SK-N-SH treated with all-trans-retinoic acid at 6 μM for 48 hours (cell line): ENCODE data around the gene GRM4.

Experiments
- RARB ChIP-seq: fragments of 250-450 bp; sonication (Bioruptor Pico); IDR thresholded peaks from 2 replicates; pipeline ENCODE4 v1.8.0; 2021; ENCODE audit warnings: mild to moderate bottlenecking, moderate library complexity
- SNAI2 ChIP-seq: fragments of 250-450 bp; sonication (Bioruptor Pico); IDR thresholded peaks from 2 replicates; pipeline ENCODE4 v1.5.0; 2020; ENCODE audit warnings: mild to moderate bottlenecking, moderate library complexity
- ZC3H10 ChIP-seq: fragments of 250-450 bp; sonication (Bioruptor Pico); IDR thresholded peaks from 2 replicates; pipeline ENCODE4 v1.5.1; 2021; ENCODE audit warnings: mild to moderate bottlenecking, moderate library complexity
- ZFP30 ChIP-seq: fragments of 450-650 bp; formaldehyde crosslinking; IDR thresholded peaks from 2 replicates; pipeline ENCODE4 v1.5.0; 2022; ENCODE audit warnings: mild to moderate bottlenecking, moderate library complexity
- ZNF565 ChIP-seq: fragments of 450-650 bp; formaldehyde crosslinking; conservative IDR thresholded peaks from 2 replicates; pipeline ENCODE4 v1.5.0; 2020; ENCODE audit warnings: low read depth, mild to moderate bottlenecking, moderate library complexity
- ZNF70 ChIP-seq: fragments of 450-650 bp; formaldehyde crosslinking; IDR thresholded peaks from 2 replicates; pipeline ENCODE4 v1.5.0; 2020; ENCODE audit warnings: mild to moderate bottlenecking, moderate library complexity
- TF ChIP-seq, protein P1 (sequence below): fragments of 250-450 bp; sonication (Bioruptor Pico); IDR thresholded peaks from 2 replicates; pipeline ENCODE4 v1.8.0; 2020; ENCODE audit warnings: mild to moderate bottlenecking, moderate library complexity, borderline replicate concordance
- TF ChIP-seq, protein P2 (sequence below): fragments of 250-450 bp; sonication (Bioruptor Pico); IDR thresholded peaks from 2 replicates; pipeline ENCODE4 v1.5.1; 2021; ENCODE audit warnings: mild to moderate bottlenecking, moderate library complexity

- no peak for TF ChIP-seq RARB (CRISPR knock-in tag)
- TF ChIP-seq, protein P1, sequence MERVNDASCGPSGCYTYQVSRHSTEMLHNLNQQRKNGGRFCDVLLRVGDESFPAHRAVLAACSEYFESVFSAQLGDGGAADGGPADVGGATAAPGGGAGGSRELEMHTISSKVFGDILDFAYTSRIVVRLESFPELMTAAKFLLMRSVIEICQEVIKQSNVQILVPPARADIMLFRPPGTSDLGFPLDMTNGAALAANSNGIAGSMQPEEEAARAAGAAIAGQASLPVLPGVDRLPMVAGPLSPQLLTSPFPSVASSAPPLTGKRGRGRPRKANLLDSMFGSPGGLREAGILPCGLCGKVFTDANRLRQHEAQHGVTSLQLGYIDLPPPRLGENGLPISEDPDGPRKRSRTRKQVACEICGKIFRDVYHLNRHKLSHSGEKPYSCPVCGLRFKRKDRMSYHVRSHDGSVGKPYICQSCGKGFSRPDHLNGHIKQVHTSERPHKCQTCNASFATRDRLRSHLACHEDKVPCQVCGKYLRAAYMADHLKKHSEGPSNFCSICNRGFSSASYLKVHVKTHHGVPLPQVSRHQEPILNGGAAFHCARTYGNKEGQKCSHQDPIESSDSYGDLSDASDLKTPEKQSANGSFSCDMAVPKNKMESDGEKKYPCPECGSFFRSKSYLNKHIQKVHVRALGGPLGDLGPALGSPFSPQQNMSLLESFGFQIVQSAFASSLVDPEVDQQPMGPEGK = no peak
- no peak for TF ChIP-seq ZNF565
- no peak for TF ChIP-seq SNAI2
- no peak for TF ChIP-seq ZNF70 (CRISPR knock-in tag)
- TF ChIP-seq, protein P2, sequence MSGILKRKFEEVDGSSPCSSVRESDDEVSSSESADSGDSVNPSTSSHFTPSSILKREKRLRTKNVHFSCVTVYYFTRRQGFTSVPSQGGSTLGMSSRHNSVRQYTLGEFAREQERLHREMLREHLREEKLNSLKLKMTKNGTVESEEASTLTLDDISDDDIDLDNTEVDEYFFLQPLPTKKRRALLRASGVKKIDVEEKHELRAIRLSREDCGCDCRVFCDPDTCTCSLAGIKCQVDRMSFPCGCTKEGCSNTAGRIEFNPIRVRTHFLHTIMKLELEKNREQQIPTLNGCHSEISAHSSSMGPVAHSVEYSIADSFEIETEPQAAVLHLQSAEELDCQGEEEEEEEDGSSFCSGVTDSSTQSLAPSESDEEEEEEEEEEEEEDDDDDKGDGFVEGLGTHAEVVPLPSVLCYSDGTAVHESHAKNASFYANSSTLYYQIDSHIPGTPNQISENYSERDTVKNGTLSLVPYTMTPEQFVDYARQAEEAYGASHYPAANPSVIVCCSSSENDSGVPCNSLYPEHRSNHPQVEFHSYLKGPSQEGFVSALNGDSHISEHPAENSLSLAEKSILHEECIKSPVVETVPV = no peak
- no peak for TF ChIP-seq ZFP30 (CRISPR knock-in tag)
- no peak for TF ChIP-seq ZC3H10 (CRISPR knock-in tag)
Measured at GRCh38 chr6:34129753-34130152, 16.1 kb downstream of the GRM4 start.
